GM12875 (cell line): ENCODE results near the gene KIFC1.

Source experiments
- H3K4me3 ChIP-seq: one replicate; pipeline ENCODE4 v1.5.1; 2011; ENCODE audit warnings: low read depth, low read length, control low read depth
- TF ChIP-seq, protein P1 (sequence below): IDR thresholded peaks from 2 replicates; pipeline ENCODE4 v1.5.1; 2011; ENCODE audit warnings: low read depth, mild to moderate bottlenecking, control low read depth, inconsistent platforms, low read length, moderate library complexity, borderline replicate concordance; ENCODE audit not compliant: insufficient read depth

The KIFC1 gene

GRCh38 chr6:33446356-33446755 lies 54.7 kb downstream of the KIFC1 start:
- TF ChIP-seq, protein P1, sequence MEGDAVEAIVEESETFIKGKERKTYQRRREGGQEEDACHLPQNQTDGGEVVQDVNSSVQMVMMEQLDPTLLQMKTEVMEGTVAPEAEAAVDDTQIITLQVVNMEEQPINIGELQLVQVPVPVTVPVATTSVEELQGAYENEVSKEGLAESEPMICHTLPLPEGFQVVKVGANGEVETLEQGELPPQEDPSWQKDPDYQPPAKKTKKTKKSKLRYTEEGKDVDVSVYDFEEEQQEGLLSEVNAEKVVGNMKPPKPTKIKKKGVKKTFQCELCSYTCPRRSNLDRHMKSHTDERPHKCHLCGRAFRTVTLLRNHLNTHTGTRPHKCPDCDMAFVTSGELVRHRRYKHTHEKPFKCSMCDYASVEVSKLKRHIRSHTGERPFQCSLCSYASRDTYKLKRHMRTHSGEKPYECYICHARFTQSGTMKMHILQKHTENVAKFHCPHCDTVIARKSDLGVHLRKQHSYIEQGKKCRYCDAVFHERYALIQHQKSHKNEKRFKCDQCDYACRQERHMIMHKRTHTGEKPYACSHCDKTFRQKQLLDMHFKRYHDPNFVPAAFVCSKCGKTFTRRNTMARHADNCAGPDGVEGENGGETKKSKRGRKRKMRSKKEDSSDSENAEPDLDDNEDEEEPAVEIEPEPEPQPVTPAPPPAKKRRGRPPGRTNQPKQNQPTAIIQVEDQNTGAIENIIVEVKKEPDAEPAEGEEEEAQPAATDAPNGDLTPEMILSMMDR: no peak
- H3K4me3 ChIP-seq: no peak overlapping the region

GRCh38 chr6:33450434-33450833 lies 58.8 kb downstream of the KIFC1 start:
- TF ChIP-seq, protein P1: no peak

DNA sequence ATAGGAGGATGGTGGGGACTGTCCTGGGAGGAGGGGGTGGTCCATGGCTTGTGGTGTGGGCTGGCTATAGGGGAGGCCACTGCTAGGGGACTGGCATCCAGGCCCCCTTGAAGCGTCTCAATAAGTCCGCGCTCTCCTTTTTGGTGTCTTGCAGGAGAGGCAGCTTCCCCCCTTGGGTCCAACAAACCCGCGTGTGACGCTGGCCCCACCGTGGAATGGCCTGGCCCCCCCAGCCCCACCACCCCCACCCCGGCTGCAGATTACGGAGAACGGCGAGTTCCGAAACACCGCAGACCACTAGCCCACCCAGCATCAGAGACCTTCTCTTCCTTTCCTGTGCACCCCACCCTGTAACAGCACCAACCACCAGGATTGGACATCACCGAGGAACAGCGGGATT lies 60.0 kb downstream of the KIFC1 start:
- no peak overlapping the region for H3K4me3 ChIP-seq
- TF ChIP-seq, protein P1: no peak

More at GRCh38 chr6:33450434-33450833, 58.8 kb downstream of the KIFC1 start:
- no peak overlapping the region for H3K4me3 ChIP-seq

GRCh38 chr6:33452496-33452895 lies 60.9 kb downstream of the KIFC1 start:
- H3K4me3 ChIP-seq: no peak overlapping the region
- TF ChIP-seq, protein P1: no peak

DNA sequence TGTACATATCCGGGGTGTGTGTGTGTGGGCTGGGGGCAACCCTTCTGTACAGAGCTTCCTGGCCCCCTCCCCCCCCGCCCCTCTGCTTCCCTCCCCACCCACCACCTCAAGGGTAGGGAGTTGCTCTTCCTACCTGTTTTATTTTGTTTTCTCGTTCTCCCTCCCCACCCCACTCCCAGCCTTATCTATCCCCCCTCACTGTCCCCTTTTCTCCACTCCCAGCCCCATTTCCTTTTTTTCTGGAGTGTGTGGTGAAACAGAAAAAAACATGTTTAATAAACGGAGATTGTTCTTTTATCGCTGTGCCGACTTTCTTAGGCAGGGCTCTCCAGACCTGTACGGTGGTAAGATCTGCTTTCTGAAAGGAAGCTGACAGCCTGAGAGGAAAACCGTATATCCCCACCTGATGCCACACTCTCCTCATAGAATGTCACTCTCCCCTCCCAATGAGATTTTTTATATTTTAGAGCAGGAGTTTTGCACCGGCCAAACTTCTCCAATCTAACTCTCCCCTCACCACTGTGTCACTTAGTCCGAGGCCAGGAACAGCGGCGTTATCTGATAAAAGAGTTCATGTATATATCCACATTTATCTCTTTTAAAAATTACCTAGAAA lies 61.9 kb downstream of the KIFC1 start:
- TF ChIP-seq, protein P1: no peak
- H3K4me3 ChIP-seq: peak overlapping the region; percentile 60

GRCh38 chr6:33454009-33454946 lies 62.7 kb downstream of the KIFC1 start, which contains the start of gene ZBTB9:
Gene ZBTB9 (plus strand): TSS chr6:33454576. CDS start chr6:33455101, 525 bp downstream.
- TF ChIP-seq, protein P1: no peak
- peak within 1 kb of the TSS; percentile 60 for H3K4me3 ChIP-seq
